GM21367 (cell line): Measurements from ENCODE around the gene ARHGAP24.

Experiments
- ATAC-seq: cut with Tn5 transposase; IDR thresholded peaks from one replicate; pipeline ENCODE4 v1.9.1; 2021; ENCODE audit not compliant: unreplicated experiment

The ARHGAP24 gene

DNA sequence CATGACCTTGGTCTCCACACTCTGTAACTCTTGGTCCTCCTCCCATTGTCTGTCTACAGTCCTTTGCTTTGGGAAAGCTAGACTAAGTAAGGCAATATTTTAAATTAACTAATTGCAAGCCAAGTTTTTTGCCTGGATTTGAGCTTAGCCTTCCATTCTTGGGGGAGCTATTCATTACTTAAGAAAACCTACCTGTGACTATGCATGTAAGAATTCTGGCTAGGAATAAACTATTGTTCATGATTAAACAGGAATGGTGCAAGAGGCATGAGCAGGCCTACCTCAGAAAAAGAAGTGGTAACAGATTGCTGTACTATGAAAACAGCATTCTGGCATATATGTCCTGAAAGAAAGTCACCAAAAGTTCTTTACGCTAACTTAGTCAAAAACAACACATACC, 575.5 kb downstream of the ARHGAP24 start:
- no peak for ATAC-seq
